ENCODE measurements around the gene NUP35.

DNA sequence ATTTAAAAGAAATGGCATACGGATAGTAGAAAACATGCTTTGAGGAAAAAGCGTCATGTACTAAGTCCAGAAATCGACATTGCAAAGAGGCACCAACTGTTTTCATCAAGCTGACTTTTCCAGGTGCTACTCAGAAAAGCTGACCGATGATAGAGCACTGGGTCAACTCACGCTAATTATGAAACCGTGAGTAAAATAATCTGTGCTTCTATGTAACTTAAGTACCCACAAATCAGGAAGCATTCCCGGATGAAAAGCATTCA lies 353 bp upstream of the NUP35 start:
- TF ChIP-seq, protein P1, sequence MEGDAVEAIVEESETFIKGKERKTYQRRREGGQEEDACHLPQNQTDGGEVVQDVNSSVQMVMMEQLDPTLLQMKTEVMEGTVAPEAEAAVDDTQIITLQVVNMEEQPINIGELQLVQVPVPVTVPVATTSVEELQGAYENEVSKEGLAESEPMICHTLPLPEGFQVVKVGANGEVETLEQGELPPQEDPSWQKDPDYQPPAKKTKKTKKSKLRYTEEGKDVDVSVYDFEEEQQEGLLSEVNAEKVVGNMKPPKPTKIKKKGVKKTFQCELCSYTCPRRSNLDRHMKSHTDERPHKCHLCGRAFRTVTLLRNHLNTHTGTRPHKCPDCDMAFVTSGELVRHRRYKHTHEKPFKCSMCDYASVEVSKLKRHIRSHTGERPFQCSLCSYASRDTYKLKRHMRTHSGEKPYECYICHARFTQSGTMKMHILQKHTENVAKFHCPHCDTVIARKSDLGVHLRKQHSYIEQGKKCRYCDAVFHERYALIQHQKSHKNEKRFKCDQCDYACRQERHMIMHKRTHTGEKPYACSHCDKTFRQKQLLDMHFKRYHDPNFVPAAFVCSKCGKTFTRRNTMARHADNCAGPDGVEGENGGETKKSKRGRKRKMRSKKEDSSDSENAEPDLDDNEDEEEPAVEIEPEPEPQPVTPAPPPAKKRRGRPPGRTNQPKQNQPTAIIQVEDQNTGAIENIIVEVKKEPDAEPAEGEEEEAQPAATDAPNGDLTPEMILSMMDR (IDR thresholded peaks at IDR 0.05; ENCODE audit: control extremely low read depth in 1 of 3, insufficient read depth in 1 of 3, low read depth in 1 of 3, low read length in 3 of 3), result no peak
- TF ChIP-seq EZH2 (IDR thresholded peaks at IDR 0.05; ENCODE audit: low read depth, low read length, severe bottlenecking) (no peak), RFX5 (IDR thresholded peaks at IDR 0.05; ENCODE audit: borderline replicate concordance, low read depth, low read length) (no peak), SIN3A (conservative IDR thresholded peaks at IDR 0.05 in 1 of 2, IDR thresholded peaks at IDR 0.05 in 1 of 2; ENCODE audit: low read depth in 1 of 2, low read length in 2 of 2) (no peak), POLR2AphosphoS5 (IDR thresholded peaks at IDR 0.05; ENCODE audit: low read depth, low read length) (no peak), MAFK (IDR thresholded peaks at IDR 0.05; ENCODE audit: low read depth, low read length) (no peak)
- TF ChIP-seq, protein P2, sequence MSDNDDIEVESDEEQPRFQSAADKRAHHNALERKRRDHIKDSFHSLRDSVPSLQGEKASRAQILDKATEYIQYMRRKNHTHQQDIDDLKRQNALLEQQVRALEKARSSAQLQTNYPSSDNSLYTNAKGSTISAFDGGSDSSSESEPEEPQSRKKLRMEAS (IDR thresholded peaks at IDR 0.05), result no peak

All from H1 (cell line).